HL-60 (cell line): Measurements from ENCODE around the gene FBXL17.

Experiments
- DNase-seq, 2 experiments: peaks; one replicate each; pipeline ENCODE4 v3.0.0-alpha.2; 2010 to 2020; ENCODE audit warnings: low read depth in 1 of 2, low spot score in 1 of 2
- H3K27ac ChIP-seq: fragments of 250-450 bp; sonication (Bioruptor Pico); replicated peaks from 2 replicates; pipeline ENCODE4 v1.5.1; 2020; ENCODE audit warnings: mild to moderate bottlenecking, moderate library complexity
- H3K27me3 ChIP-seq: fragments of 250-450 bp; sonication (Bioruptor Pico); 2 replicates; pipeline ENCODE4 v1.5.1; 2021; ENCODE audit warnings: mild to moderate bottlenecking, moderate library complexity; ENCODE audit not compliant: insufficient read depth, poor library complexity, severe bottlenecking
- H3K4me3 ChIP-seq: replicated peaks from 2 replicates; pipeline ENCODE4 v1.5.1; 2011; ENCODE audit warnings: mild to moderate bottlenecking, control low read depth, low read length; ENCODE audit not compliant: insufficient read depth
- GABPA ChIP-seq: IDR thresholded peaks from 2 replicates; pipeline ENCODE4 v1.6.1; 2012; ENCODE audit warnings: low read depth
- POLR2AphosphoS5 ChIP-seq: IDR thresholded peaks from 2 replicates; pipeline ENCODE4 v1.6.1; 2012; ENCODE audit warnings: low read depth
- SPI1 ChIP-seq: IDR thresholded peaks from 2 replicates; pipeline ENCODE4 v1.6.1; 2012; ENCODE audit warnings: low read depth, mild to moderate bottlenecking, borderline replicate concordance
- TF ChIP-seq, protein P1 (sequence below): IDR thresholded peaks from one replicate; pipeline ENCODE4 v1.5.1; 2011; ENCODE audit warnings: low read length, control low read depth, inconsistent platforms; ENCODE audit not compliant: insufficient read depth
- TF ChIP-seq, protein P2 (sequence below): IDR thresholded peaks from 2 replicates; pipeline ENCODE4 v1.6.1; 2012; ENCODE audit warnings: low read depth; ENCODE audit not compliant: insufficient replicate concordance

The FBXL17 gene

DNA sequence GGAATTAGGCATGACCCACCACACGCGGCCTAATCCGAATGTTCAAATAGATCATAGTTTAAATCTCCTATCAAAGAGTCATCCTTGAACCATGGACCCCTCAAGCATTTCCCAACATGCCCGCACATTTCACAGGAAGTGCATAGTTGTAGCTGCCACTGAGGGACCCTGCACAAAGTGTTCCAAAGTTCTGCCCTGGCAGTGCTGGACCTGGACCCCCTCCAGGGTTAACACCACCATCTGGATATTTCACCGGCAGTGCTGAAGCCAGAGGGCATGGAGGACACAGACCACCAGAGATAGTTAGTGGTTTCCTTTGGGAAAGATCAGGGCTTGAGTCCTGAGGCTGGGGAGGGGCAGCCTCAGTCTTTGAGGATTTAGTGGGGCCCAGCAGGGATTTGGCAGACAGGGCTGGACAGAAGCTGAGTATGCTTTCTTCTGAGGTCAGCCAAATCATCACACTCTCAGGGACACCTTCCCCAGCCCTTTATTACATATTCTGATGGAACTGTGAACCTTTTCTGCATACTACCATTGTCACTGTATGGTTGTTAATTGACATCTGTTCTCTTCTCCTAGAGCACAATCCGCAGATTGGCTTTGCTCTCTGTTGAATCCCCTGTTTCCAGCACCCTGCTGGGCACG lies 567.6 kb downstream of the FBXL17 start:
- DNase-seq, result no peak
- Histone ChIP-seq H3K27me3 (no peaks in the 10 kb centered on the region), H3K4me3 (no peak overlapping the region), H3K27ac (no peak overlapping the region)
- TF ChIP-seq POLR2AphosphoS5 (no peak), SPI1 (no peak), GABPA (no peak)
- TF ChIP-seq, protein P1, sequence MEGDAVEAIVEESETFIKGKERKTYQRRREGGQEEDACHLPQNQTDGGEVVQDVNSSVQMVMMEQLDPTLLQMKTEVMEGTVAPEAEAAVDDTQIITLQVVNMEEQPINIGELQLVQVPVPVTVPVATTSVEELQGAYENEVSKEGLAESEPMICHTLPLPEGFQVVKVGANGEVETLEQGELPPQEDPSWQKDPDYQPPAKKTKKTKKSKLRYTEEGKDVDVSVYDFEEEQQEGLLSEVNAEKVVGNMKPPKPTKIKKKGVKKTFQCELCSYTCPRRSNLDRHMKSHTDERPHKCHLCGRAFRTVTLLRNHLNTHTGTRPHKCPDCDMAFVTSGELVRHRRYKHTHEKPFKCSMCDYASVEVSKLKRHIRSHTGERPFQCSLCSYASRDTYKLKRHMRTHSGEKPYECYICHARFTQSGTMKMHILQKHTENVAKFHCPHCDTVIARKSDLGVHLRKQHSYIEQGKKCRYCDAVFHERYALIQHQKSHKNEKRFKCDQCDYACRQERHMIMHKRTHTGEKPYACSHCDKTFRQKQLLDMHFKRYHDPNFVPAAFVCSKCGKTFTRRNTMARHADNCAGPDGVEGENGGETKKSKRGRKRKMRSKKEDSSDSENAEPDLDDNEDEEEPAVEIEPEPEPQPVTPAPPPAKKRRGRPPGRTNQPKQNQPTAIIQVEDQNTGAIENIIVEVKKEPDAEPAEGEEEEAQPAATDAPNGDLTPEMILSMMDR, result no peak
- TF ChIP-seq, protein P2, sequence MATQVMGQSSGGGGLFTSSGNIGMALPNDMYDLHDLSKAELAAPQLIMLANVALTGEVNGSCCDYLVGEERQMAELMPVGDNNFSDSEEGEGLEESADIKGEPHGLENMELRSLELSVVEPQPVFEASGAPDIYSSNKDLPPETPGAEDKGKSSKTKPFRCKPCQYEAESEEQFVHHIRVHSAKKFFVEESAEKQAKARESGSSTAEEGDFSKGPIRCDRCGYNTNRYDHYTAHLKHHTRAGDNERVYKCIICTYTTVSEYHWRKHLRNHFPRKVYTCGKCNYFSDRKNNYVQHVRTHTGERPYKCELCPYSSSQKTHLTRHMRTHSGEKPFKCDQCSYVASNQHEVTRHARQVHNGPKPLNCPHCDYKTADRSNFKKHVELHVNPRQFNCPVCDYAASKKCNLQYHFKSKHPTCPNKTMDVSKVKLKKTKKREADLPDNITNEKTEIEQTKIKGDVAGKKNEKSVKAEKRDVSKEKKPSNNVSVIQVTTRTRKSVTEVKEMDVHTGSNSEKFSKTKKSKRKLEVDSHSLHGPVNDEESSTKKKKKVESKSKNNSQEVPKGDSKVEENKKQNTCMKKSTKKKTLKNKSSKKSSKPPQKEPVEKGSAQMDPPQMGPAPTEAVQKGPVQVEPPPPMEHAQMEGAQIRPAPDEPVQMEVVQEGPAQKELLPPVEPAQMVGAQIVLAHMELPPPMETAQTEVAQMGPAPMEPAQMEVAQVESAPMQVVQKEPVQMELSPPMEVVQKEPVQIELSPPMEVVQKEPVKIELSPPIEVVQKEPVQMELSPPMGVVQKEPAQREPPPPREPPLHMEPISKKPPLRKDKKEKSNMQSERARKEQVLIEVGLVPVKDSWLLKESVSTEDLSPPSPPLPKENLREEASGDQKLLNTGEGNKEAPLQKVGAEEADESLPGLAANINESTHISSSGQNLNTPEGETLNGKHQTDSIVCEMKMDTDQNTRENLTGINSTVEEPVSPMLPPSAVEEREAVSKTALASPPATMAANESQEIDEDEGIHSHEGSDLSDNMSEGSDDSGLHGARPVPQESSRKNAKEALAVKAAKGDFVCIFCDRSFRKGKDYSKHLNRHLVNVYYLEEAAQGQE, result no peak

DNA sequence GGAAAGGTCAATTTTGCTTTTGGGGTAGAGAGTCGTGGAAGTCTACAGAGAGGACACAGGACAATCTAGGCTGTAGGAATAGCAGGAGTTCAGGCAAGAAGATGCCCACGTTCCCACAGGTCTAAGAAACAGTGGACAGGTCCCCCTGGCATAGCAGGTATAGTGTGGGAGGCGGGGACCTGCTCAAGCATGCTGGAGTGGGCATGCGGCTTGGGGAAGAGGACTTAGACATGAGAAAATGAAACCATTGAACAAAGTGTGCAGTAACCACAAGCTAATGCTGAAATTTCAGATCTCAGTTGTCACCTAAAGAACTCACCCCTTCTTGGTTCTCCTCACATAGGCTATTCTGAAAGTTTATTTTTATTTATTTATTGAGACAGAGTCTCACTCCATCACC lies 568.3 kb downstream of the FBXL17 start:
- TF ChIP-seq, protein P1, result no peak
- no peak for TF ChIP-seq GABPA
- TF ChIP-seq SPI1, result no peak
- TF ChIP-seq, protein P2, result no peak
- TF ChIP-seq POLR2AphosphoS5, result no peak
- DNase-seq, result no peak
- Histone ChIP-seq H3K4me3 (no peak overlapping the region), H3K27me3 (no peaks in the 10 kb centered on the region), H3K27ac (no peak overlapping the region)

DNA sequence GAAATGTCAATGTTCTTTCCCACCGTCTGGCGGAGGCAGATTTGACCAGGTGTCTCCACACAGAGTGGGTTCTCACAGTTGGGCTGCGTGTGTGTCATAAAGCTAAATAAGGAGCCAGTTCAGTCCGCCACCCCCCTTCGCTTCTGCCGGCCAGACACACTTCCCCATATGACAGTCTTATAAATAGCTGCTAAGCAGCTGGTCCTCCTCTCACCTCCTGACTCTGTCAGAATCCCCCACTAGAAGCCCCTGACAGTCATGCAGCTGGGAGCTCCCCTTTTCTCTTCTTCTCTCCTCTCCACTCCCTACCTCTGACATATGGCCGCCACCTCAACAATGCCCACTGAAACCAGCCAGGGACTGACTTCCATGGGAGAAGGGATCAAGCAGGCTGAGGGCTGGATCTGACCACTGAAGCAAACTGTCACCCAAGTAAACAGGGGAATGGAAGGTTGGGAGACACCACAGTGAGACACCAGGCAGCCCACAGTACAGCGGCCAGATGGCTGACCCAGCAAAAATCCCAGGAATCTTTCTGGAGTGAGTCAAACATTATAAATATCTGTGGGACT lies 569.2 kb downstream of the FBXL17 start:
- H3K4me3 ChIP-seq, result no peak overlapping the region
- no peak for TF ChIP-seq GABPA
- no peak for TF ChIP-seq POLR2AphosphoS5
- TF ChIP-seq SPI1, result no peak
- TF ChIP-seq, protein P2, result no peak
- TF ChIP-seq, protein P1, result no peak
- no peak for DNase-seq
- H3K27ac ChIP-seq, result no peak overlapping the region
- no peaks in the 10 kb centered on the region for H3K27me3 ChIP-seq
